Measurements from ENCODE around the gene MOB3B.

GRCh38 chr9:27462846-27463245 lies 66.8 kb downstream of the MOB3B start:
- TF ChIP-seq POLR2A (IDR thresholded peaks at IDR 0.05) = no peak
- TF ChIP-seq CTCF (IDR thresholded peaks at IDR 0.05) = no peak
